NCI-H146 (cell line): ENCODE data around the gene PLD5.
"Not testable (repeated sequence)": the region's sequence is repeated elsewhere in the genome, so short reads cannot be mapped to it uniquely, and the experiment has no call there.

Experiments
- DNase-seq: peaks from one replicate; lab custom pipeline; 2025; lab: John Stamatoyannopoulos, UW

PLD5 gene

DNA sequence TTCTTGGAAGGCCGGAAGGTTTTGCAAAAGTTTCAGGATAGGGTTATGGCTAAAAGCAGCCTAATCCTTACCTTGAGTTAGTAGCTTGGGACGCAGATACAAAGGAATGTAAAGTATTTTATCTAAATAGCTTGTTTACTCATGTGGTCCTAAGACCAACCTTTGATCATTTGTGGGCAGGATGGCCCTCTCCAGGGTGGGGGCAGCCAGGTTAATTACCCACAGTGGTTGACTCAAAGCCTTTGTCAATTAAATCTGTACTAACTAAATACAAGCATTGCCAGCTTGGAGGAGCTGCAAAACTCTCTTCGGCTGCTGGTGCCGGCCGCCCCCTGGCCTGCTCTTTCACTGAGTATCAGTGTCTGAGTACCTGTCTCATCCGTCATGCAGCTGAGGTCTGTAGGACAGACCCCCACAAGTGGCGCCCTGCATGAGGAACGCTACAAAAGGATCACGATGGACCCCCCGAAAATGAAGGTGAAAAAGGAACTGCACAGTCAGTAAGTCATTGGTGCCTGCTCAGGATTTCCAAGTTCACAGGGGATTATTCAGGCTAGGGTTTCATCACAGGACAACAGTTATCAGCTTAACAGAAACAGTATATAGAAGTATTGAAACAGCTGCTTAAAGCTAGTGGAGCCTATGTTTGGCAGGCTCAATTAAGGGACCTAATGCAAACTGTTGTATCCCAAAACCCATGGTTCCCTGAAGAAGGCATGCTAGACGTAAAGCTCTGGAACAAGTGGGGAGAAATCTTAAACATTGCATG is 313.1 kb downstream of the PLD5 start:
- DNase-seq = no peak

DNA sequence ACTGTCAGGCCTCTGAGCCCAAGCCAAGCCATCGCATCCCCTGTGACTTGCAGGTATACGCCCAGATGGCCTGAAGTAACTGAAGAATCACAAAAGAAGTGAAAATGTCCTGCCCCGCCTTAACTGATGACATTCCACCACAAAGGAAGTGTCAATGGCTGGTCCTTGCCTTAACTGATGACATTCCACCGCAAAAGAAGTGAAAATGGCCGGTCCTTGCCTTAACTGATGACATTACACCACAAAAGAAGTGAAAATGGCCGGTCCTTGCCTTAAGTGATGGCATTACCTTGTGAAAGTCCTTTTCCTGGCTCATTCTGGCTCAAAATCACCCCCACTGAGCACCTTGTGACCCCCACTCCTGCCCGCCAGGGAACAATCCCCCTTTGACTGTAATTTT is 314.2 kb downstream of the PLD5 start:
- DNase-seq = not testable (repeated sequence)

DNA sequence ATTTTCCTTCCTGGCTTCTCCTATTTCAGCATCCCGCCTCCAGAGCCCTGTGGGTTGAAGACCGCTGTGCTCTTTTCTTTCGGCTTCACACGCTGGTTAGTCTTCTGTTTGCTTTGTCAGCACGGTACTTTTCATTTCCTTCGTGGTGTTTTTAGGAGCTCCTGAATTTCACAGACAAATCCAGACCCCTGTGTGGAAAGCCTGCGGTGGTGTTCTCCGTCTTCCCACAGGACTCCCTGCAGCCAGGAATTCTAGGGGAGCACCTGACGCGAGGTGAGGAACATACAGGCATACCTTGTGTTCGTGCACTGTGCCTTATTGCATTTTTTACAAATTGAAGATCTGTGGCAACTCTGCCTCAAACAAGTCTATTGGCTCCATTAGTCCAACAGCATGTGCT is 315.4 kb downstream of the PLD5 start:
- DNase-seq = no peak

- no peak for DNase-seq
Measured at GRCh38 chr1:242208021-242208420, 316.5 kb downstream of the PLD5 start.

DNA sequence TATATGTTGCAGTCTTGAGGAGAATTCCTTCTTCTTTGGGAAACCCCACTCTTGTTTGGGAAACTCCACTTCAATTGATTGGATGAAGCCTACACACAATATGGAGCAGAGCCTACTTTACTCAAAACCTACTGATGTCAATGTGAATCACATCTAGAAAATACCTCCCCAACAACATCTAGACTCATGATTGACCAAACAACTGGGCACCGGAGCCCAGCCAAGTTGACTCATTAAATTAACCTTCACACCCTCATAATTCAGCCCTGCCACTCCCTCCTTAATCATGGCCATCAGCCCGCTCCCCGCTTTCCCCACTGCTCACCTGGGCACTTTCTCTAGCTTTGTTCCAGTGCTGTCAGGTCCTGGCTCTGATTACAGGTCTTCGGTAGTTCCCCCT is 317.5 kb downstream of the PLD5 start:
- DNase-seq = no peak

DNA sequence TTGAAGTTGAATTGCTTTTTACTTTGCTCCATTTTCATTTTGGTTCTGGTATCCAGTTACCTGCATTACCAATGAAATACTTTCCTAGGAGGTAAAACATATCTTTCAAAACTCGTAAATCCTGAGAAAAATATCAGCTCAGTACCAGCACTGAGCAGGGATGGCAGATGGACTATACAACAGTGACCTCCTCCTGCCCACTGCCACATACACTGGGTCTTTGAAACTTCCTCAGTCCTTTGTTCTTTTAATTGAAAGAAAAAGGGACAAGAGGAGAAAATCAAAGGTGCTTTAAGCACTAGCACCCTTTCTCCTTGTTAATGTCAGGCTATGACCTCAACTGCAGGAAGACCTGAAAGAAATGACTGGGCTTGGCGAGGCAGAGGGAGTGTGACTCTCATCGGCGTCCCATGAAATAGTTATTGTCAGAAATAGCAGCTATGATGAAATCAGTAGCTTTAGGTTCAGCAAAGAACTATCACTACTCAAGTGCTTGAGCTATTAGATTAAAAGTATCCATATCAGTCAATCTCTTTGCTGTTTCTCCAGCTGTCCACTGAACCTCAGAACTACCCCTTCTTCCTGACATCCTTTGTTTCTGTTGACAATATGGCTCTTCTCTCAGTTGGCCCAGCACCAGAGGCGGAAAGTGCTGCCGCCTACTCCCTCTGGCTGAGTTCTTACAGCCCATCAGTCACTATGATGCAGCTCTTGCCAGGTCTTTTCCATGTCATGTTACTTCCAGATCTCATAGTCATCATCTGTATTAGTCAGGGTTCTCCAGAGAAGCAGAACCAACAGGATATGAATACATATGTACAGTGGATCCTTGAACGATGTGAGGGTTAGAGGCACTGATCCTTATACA is 318.6 kb downstream of the PLD5 start:
- no peak for DNase-seq

- no peak for DNase-seq
Measured at GRCh38 chr1:242203262-242203661, 321.2 kb downstream of the PLD5 start.

- no peak for DNase-seq
Measured at GRCh38 chr1:242201090-242201489, 323.4 kb downstream of the PLD5 start.

DNA sequence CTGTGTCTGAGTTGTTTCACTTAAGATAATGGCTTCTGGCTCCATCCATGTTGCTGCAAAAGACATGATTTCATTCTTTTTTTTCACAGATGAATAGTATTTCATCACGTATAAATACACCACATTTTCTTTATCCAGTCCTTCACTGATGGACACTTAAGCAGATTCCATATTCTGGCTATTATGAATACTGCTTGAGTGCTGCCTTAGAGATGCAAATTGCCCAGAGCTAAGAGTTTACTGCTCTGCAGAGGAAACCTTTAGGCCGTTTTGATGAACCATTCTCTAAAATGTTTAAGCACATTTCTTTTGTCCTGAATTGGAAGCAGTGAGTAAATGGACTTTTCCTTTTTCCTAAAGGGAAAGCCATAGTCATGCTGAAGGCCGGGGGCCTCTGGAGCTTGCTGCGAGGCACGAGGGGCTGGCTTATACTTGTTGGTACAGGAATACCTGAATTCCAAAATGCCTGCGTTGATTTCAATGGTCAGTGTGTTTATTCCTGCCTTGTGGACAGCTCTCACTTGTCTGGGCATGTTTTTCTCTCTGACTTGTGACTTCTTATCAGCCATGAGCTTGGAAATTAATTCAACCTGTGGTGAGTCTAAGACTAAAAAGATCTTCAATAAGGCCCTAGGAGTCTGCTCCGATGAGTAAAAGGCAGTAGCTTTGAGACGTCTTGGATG is 324.6 kb downstream of the PLD5 start:
- DNase-seq = no peak

GRCh38 chr1:242197907-242198820 is 326.3 kb downstream of the PLD5 start:
- no peak for DNase-seq

DNA sequence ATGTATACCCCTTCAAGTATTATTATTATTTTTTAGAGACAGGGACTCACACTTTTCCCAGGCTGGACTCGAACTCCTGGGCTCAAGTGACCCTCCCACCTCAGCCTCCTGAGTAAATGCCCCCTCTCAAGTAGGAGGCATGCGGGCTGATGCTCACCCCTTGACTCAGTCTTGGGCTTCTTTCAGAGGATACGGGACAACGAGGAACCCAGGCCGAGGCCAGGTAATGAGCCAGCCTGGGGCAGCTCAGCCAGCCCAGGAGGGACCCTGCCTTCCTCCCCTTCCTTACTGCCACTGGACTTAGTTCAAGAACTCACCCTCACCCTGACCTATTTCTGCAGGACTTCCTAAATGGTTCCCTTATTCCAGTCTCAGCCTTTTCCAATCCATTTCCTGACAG is 327.6 kb downstream of the PLD5 start:
- no peak for DNase-seq

GRCh38 chr1:242196101-242196500 is 328.4 kb downstream of the PLD5 start:
- DNase-seq = no peak

DNA sequence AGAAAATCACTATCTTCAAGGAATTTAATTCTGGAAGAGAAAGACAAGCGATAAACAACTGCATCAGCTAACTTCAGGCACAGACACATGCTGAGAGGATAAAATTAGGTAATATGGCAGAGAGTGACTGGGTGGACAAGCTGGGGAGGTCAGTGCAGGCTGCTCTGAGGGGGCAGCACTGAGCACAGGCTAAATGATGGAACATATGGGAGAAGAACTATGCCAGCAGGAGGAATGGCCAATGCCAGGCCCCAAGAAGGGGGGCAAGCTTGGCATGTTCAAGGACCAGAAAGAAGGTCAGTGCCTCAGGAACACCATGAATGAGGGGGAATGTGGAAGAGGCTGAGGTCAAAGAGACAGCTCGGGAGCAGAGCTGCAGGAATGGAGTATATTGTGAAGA is 334.9 kb downstream of the PLD5 start:
- DNase-seq = no peak

DNA sequence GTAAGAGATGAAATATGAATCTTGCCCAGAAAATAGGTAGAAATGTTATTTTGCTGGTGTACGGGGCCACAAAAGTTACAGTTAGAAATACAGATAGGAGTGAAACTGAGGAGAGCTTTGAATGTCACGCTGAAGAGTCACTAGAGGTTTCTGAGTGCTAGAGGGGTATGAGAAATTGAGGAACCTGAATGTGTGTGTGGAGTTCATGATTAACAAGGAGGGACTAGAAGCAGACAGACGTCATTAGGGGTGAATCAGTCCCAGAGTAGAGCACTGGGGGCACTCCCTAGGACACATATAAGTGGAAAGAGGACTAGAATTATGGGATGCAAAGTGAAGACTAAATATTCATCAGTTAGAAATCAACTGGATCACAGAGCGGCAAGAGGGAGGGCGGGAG is 336.7 kb downstream of the PLD5 start:
- DNase-seq = no peak

DNA sequence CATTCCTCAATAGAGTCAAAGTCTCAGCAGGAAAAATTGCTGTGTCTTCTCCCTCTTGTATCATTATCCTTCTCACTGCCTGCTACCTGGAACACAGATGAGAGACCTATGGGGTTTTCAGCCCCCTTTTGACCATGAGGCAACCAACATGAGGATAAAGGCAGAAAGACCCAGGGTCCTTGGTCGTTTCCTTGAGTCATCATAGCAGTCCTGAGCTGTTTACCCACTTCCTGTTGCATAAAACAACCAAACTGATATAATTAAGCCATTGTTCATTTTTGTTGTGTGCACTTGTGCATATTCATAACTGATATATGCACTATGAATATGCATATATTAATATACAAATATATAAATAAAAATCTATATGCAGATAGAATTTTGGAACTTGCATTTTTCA is 337.3 kb downstream of the PLD5 start:
- DNase-seq = no peak

DNA sequence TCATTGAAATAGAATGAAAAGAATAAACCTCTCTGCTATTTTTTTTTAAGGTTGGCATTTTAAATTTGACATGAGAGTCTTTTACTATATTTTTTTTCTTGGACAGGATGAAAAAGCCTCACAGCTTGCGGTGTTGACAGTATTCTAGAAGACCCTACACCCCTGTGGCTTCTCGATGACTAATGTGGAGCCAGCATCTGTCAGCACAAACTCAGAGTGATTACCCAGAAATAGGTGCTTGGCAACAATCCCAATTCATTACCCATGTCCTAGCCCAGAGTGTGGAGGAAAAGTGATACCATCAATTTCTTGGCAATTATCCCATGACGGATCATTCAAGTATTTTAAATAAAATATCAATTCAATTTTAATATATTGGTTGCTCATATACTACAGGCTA is 338.8 kb downstream of the PLD5 start:
- peak; percentile 90 for DNase-seq

- DNase-seq = no peak
Measured at GRCh38 chr1:242184955-242185354, 339.5 kb downstream of the PLD5 start.

DNA sequence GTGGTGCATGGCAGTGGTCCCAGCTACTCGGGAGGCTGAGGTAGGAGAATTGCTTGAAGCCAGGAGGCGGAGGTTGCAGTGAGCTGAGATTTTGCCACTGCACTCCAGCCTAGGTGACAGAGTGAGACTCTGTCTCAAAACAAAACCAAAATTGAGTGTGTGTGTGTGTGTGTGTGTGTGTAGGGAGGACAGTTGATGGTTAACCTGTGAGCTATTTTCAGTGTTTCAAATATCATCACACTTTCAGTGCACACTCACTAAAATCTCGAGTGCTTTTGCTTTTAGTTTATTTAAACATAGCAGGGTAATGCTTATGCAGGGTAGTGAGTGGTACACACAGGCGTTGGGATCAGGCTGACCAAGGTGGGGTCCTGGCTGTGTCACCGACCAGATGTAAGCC is 344.7 kb downstream of the PLD5 start:
- not testable (repeated sequence) for DNase-seq

DNA sequence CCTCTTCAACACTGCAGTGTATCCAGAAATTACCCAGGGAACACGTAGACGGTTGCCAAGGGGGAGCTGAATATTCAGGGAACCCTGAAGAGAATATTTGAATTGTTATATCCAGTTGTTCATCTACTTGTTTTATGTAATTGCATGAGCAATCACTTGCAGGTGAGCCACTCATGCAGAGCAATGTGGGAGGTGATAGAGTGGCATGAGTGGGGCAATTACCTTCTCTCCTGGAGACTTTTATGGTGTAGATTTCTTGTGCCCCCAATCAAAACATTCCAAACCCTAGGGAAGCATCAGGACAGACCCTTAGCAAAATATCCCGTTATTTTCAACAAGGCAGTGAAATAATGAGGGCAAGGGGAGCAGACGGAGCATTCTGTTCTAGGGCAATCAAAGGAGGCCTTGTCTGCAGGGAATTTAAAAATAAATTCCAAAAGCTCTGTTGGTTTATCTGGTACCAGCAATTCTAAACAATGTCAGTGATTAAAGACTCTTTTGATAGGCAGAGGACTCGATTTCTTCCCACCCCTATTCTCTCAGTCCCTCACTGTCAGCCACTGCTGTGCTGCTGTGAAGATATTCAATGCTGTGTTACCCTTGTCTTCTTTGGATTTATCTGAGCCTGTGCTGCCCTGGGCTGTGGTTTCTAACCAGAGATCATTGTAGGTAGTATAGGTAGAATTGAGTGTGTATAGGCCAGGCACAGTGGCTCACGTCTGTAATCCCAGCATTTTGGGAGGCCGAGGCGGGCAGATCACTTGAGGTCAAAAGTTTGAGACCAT is 345.4 kb downstream of the PLD5 start:
- peak; percentile 66 for DNase-seq

DNA sequence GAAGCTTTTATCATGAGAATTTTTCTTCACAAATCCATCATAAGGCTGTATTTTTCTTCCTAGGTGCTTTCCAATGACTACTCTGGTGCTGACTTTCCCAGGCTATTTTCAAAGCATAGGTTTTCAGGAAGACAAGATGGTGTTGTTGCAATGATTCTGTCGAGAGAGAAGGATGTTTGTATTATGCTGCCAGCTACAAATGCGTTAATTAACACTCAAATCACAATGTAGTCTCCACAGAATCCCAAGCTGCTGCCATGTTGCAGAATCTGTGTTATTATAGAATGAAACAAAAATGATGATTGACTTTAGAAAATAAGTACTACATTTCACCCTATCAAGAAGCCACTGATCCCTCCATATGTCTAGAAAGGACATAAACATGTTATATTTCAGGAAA is 346.1 kb downstream of the PLD5 start:
- DNase-seq = no peak

- DNase-seq = no peak
Measured at GRCh38 chr1:242162140-242162539, 362.4 kb downstream of the PLD5 start.
